HG03457 (cell line): ENCODE results near the gene MEF2C.
"Not testable (repeated sequence)": the region's sequence is repeated elsewhere in the genome, so short reads cannot be mapped to it uniquely, and the experiment has no call there.

Experiments used
- ATAC-seq: cut with Tn5 transposase; IDR thresholded peaks from one replicate; pipeline ENCODE4 v1.9.1; 2021; ENCODE audit warnings: moderate number of reproducible peaks; ENCODE audit not compliant: unreplicated experiment

MEF2C gene

GRCh38 chr5:88883059-88883835 is at the start of gene MEF2C:
Gene MEF2C (minus strand): TSS chr5:88883184. CDS start chr5:88823788, 59,396 bp downstream.
- ATAC-seq: no peak

GRCh38 chr5:88932541-88932940 is 49.6 kb upstream of the MEF2C start:
- ATAC-seq: no peak

GRCh38 chr5:88930335-88930734 is 47.4 kb upstream of the MEF2C start:
- ATAC-seq: no peak

GRCh38 chr5:88929385-88929784 is 46.4 kb upstream of the MEF2C start:
- ATAC-seq: no peak

GRCh38 chr5:88926774-88927173 is 43.8 kb upstream of the MEF2C start:
- no peak for ATAC-seq

GRCh38 chr5:88925692-88926490 is 42.9 kb upstream of the MEF2C start:
- no peak for ATAC-seq

GRCh38 chr5:88924330-88924657 is 41.3 kb upstream of the MEF2C start:
- no peak for ATAC-seq

- no peak for ATAC-seq
These were observed 40.8 kb upstream of the MEF2C start for GRCh38 chr5:88923623-88924329.

GRCh38 chr5:88912743-88913142 is 29.8 kb upstream of the MEF2C start:
- ATAC-seq: not testable (repeated sequence)

GRCh38 chr5:88911059-88911572 is 28.1 kb upstream of the MEF2C start:
- not testable (repeated sequence) for ATAC-seq

- not testable (repeated sequence) for ATAC-seq
These were observed 21.5 kb upstream of the MEF2C start for GRCh38 chr5:88904478-88904877.

GRCh38 chr5:88903966-88904365 is 21.0 kb upstream of the MEF2C start:
- ATAC-seq: not testable (repeated sequence)

GRCh38 chr5:88901077-88901476 is 18.1 kb upstream of the MEF2C start:
- not testable (repeated sequence) for ATAC-seq

- no peak for ATAC-seq
These were observed 16.2 kb upstream of the MEF2C start for GRCh38 chr5:88899096-88899737.

- no peak for ATAC-seq
These were observed 14.8 kb upstream of the MEF2C start for GRCh38 chr5:88897748-88898147.

- ATAC-seq: no peak
These were observed 12.9 kb upstream of the MEF2C start for GRCh38 chr5:88895681-88896501.

- ATAC-seq: no peak
These were observed 9.7 kb upstream of the MEF2C start for GRCh38 chr5:88892669-88893068.

- ATAC-seq: no peak
These were observed 7.2 kb upstream of the MEF2C start for GRCh38 chr5:88890070-88890781.
